GM21786 (cell line): ENCODE measurements around the gene S100A8.
"Not testable (repeated sequence)": the region's sequence is repeated elsewhere in the genome, so short reads cannot be mapped to it uniquely, and the experiment has no call there.

Experiments
- ATAC-seq: cut with Tn5 transposase; IDR thresholded peaks from one replicate; pipeline ENCODE4 v1.9.1; 2021; ENCODE audit not compliant: unreplicated experiment

S100A8 gene

DNA sequence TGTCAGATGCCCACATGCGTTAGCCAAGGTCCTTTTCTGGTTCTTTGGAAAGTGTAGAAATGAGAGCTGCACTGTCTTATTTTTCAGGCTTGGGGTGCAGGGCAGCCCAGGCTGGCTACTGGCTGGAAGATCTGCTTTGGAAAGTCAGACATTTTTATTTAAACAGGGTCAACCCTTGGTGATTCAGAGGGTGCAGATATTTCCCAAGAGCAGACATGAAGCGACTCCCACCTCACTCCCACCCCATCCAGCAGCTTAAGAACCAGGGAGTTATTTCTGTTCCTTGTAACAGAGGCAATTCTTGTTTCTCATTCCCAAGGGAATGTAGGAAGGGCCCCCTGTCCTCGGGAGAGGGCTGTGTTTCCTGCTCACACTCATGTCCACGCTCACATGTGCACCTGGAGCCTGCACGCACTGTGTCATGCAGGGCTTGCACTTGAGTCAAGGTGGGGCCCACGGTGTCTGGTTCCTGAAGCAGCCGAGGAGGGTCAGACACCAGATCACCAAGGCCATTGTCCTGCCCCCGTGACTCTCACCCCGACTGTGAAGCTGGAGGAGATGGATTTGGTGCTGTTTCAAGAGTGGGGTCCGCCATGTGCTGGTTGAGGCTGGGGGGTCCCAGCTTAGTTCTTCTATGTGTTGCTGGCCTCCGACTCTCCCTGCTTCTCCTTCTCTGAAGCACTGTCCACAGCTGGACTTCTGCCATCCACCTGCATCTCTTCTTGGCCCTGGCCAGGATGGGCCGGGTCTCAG is 26.4 kb upstream of the S100A8 start:
- ATAC-seq: no peak

DNA sequence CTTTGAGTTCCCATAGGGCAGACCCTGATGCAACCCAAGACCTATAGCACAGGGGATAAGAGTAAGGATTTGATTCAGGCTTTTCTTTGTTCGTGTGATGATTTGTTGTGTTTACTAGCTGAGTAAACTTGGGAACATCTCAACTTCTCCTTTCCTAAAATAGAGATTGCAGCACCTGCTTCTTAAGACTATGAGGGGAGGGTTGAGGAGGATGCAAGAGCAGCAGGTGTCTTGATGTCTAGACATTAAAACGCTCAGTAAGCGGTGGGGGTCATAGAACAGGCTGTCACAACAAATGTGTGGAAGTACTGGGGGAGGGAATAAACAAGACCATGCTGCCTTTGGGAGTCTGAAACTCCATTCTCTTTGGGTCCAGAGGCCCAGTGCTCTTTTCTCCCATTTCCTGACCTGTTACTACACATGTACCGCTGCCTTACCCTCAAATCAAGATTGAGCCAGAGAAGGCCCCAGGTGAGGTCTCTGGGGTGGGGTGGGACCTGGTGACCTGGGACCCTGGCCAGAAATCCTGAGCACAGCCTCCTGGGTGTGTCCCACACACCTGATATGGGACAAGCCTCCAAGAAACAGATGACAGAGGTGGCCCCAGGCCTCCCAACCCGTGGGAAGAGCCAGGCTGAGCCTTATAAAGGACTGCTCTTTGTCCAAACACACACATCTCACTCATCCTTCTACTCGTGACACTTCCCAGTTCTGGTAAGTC is 25.1 kb upstream of the S100A8 start, which contains the start of gene S100A7A:
TSS of gene S100A7A (plus strand) at position 671 of the 721 bp plus-strand sequence. CDS start 1,563 bp downstream, outside the sequence.
- ATAC-seq: no peak

DNA sequence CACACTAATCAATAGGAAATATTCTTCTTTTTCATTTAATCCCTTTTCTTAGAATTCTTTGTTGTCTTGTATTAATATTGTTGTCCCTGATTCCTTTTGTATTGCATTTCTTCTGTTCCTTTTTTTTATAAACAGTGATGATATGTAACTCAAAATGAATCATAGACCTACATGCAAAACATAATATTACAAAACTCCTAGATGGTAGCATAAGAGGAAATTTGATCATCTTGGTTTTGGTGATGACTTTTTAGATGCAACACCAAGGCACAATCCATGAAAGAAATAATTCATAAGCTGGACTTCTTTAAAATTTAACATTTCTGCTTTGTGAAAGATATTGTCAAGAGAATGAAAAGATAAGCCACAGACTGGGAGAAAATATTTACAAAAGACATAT is 23.1 kb upstream of the S100A8 start:
- ATAC-seq: not testable (repeated sequence)

GRCh38 chr1:153407274-153407673 is 16.4 kb upstream of the S100A8 start:
- not testable (repeated sequence) for ATAC-seq

DNA sequence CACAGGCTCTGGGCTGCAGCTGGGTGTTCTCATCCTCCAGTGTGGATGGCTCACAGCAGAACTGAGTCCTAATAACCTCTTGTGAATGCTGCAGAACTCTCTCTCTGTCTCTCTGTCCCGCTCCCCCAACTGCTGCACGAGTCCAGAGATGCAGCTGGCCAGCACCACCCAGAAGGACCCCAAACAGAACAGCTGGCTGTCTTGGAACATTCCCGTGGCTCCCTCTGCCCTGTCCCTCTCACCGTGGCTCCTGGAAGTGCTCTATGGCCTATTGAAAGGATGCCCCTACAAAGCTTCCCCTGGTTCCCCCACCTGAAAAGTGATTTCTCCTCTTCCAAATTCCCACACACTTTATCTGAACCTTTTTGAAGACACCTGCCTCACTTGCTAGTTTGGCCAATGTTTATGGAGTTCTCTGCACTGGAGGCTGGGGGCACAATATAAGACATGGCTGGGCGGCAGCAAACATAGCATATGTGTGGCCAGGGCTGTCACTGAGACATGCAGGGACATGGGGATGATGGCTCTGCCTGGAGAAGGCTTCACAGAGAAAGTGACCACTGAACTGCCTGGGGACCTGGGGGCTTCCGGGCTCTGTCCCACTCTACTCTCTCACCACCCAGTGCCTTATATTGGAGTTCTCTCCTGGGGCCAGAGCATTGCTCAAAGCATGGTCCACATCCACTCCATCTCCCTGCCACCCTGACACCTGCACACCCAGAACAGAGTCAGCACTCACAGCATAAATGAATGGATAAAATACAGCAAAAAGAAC is 15.1 kb upstream of the S100A8 start:
- ATAC-seq: not testable (repeated sequence)

DNA sequence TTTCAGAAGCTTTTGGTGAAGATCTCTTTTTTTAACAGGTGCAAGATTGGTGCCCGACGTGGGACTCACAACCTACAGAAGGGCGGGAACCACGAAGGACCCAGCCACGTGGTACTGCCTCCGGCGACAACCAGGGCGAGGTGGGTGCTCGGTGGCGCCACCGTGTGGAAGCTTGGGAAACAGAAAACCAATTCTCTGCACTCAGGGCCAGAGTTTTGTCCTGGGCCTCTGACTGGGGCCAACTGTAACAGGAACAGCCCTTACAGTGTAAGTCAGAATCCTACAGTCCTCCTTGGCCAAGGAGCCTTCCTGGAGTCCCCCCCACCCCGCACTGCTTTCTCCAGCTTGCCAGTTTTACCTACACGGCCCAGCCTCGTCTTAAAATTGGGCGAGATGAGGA is 13.9 kb upstream of the S100A8 start:
- no peak for ATAC-seq

GRCh38 chr1:153404086-153404635 is 13.3 kb upstream of the S100A8 start:
- no peak for ATAC-seq

- ATAC-seq: no peak
Measured at GRCh38 chr1:153403421-153404085, 12.7 kb upstream of the S100A8 start.

DNA sequence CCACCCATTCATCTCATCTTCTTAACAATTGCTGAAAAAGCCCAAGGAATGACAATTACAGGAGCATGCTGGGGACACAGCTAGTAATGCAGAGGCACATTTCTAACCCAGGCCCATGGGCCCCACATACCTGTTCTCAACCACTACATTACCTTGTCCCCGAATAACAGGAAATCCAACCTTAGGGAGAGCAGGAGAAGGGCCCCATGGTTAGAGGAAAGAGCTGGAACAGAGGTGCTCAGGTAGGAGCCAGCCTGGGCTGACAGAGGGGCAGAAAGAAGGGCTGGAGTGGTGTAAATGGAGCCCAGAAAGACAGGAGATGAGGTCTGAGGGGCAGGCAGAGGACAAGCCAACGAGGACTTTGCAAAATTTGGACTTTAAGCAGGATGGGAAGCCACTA is 11.4 kb upstream of the S100A8 start:
- no peak for ATAC-seq

DNA sequence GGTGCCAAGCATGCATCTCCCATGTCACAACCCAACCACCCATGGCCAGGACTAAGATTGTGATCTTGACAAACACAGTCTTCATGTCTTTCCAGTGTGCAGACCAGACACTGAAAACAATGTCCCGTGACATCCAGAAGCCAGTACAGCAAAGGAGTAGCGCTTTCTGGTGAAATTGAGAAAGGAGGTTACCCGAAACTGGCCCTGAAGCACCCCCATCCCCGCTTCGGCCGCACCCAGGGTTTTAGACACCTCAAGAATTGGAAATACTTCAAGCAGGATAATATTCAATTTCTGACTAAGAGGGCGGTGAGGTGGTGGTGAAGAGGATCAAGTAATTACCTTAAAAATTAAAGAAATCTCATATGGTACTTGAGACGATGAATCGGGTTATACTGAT is 10.6 kb upstream of the S100A8 start:
- ATAC-seq: no peak

GRCh38 chr1:153400244-153400643 is 9.4 kb upstream of the S100A8 start:
- no peak for ATAC-seq

DNA sequence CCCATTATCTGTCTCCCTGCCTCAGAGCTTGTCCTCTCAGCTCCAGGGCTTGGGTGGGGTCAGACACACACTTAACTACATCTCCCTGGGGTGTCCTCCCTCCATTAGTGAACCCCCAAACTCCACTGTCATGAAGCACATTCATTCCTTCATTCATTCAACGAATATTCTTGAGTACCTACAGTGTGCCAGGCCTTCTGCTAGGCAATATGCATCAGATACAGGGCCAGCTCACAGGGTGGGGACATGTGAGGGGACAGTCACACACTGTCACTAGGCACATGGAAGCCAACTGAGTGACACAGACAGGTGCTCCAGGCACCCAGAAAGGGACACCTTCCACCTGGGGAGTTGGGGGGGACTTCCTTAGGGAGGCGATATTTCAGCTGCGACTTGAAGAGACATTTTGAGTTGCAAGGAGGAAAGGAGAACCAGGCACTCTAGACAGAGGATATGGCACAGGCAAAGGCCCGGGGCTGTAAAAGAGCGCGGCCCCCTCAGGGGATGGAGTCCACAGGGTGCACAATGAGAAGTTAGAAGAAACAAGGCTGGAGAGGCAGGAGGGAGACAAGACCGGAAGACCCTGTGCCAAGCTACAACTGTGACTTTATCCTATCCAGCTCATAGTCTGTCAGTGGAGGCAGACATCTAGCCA is 8.7 kb upstream of the S100A8 start:
- ATAC-seq: no peak

DNA sequence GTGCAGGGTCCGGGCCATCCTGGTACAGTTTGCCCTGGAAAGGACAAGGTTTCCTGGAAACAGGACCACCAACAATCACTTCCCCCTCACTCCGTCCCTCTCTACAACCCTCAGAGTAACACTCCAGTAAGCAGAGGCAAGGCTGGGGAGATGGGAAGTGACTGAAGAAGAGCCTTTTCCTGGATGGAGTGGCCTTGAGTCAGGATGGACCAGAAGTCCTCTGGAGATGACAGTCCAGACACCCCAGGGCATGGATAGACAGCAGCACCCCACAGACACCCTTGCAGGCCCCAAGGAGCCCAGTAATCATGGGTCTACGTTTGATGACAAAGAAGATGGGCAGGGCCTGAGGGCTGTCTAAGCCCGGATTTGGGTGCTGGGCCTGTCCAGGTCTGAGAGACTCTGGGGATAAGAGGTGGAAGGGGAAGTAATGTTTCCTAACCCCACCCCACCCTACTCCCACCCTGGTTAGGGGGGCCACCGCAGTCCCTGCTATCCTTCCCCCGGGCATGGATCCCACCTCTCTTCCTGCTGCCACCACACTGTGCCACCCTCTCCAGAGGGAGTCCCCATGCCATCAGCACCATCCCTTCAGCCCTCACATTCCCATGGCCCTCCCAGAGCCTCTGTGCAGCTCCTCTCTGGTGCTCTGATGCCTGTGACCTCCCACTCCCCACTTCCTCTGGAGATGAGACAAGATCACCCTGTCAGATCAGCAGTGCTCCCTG is 7.2 kb upstream of the S100A8 start:
- ATAC-seq: no peak

DNA sequence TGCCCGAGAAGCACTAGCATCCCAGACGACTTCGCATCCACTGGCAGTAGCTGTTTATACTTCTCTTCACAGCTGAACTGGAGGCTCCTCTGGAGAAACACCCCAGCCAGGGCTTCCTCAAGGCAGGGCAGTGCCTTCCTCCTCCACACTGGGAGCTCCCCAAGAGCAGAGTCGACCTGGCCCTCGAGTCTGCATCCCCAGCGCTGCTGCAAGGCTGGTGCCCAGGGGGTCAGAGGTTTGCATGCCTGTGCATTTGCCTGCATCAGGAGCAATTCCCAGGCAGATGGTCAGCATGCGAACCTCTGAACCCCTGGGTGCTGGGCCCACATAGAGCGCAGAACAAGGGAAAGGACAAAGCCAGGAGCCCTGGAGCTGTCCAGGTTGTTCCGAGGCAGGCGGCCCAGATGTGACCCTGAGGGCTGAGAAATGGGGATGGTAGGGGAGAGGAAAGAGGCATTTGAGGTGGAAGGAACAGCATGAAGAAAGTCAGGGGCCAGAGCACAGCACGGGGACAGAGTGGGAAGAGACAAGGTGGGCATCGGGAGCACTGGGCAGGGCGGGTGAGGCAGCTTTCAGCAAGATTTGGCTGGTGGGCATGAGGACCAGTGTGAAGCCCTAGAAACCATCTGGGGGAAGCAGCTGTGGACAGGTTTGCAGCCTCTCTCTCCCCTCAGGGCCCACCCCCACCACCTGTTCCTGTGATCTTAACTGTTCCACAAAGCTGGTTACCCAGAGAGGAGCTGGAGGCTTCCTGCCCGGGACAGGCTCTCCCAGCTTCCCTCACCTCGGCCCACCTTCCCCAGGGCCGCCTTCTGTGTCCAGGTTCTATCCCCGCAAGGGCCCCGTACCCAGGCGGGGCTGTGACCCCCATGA is 6.4 kb upstream of the S100A8 start:
- no peak for ATAC-seq

DNA sequence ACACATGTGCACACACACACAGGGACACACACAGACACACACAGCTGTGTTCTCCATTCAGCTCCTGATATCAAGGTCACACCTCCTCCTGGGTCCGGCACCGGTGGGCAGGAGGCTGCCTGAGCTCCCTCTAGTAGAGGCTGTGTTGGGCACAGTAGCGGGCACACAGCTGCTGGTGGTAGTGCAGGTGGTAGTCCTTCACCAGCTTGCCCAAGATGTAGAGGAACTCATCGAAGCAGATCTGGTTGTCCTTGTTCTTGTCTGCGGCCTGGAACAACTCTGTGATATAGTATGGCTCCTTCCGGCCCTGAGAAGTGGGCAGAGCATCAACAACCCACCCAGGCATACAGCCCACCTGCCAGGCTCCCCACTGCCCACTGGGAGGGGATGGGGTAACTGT is 5.6 kb upstream of the S100A8 start:
- no peak for ATAC-seq

DNA sequence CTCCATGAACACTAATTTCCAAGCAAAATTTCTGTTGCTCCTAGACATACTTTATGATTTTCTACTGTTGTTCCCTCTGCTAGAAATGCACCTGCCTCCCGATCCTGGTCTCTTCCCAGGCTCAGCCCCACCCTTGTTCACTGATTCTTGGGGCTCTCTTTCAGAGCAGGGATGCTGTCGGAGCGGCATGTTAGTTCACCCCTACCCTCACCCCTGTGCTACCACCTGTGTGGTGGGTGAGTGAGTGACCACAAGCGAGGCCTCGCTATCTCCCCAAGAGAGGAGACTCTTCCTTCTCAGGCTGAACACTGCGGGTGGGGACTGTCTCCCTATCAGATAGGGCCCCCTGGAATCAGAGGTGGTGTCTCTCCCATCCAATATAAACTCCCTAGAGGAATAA is 4.9 kb upstream of the S100A8 start:
- ATAC-seq: no peak

GRCh38 chr1:153395136-153395685 is 4.3 kb upstream of the S100A8 start:
- no peak for ATAC-seq

DNA sequence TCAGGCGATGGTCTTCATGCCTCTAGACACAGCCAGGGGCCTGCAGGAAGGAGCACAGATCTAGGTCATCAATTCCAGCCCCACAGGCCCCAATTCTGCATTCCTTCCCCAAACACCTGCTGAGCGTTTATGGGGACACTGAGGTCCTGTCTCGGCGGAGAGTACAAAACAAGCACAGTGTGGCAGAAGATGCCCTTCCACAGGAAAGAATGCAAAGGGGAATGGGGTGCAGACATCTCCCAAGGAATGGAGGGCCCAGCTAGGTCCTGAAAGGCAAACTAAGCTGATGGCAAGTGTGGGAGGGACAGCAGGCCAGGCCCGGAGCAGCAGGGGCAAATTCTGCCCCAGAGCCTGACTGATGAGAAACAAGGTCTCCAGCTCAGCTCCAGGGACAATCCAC is 3.5 kb upstream of the S100A8 start:
- ATAC-seq: no peak
